HL-60 (cell line): Measurements from ENCODE around the gene YARS1.

Experiments
- DNase-seq, 2 experiments: peaks; one replicate each; pipeline ENCODE4 v3.0.0-alpha.2; 2010 to 2020; ENCODE audit warnings: low read depth in 1 of 2, low spot score in 1 of 2
- H3K27ac ChIP-seq: fragments of 250-450 bp; sonication (Bioruptor Pico); replicated peaks from 2 replicates; pipeline ENCODE4 v1.5.1; 2020; ENCODE audit warnings: mild to moderate bottlenecking, moderate library complexity
- H3K27me3 ChIP-seq: fragments of 250-450 bp; sonication (Bioruptor Pico); 2 replicates; pipeline ENCODE4 v1.5.1; 2021; ENCODE audit warnings: mild to moderate bottlenecking, moderate library complexity; ENCODE audit not compliant: insufficient read depth, poor library complexity, severe bottlenecking
- H3K4me3 ChIP-seq: replicated peaks from 2 replicates; pipeline ENCODE4 v1.5.1; 2011; ENCODE audit warnings: mild to moderate bottlenecking, control low read depth, low read length; ENCODE audit not compliant: insufficient read depth
- GABPA ChIP-seq: IDR thresholded peaks from 2 replicates; pipeline ENCODE4 v1.6.1; 2012; ENCODE audit warnings: low read depth
- POLR2AphosphoS5 ChIP-seq: IDR thresholded peaks from 2 replicates; pipeline ENCODE4 v1.6.1; 2012; ENCODE audit warnings: low read depth
- SPI1 ChIP-seq: IDR thresholded peaks from 2 replicates; pipeline ENCODE4 v1.6.1; 2012; ENCODE audit warnings: low read depth, mild to moderate bottlenecking, borderline replicate concordance
- TF ChIP-seq, protein P1 (sequence below): IDR thresholded peaks from one replicate; pipeline ENCODE4 v1.5.1; 2011; ENCODE audit warnings: low read length, control low read depth, inconsistent platforms; ENCODE audit not compliant: insufficient read depth
- TF ChIP-seq, protein P2 (sequence below): IDR thresholded peaks from 2 replicates; pipeline ENCODE4 v1.6.1; 2012; ENCODE audit warnings: low read depth; ENCODE audit not compliant: insufficient replicate concordance

Gene YARS1

DNA sequence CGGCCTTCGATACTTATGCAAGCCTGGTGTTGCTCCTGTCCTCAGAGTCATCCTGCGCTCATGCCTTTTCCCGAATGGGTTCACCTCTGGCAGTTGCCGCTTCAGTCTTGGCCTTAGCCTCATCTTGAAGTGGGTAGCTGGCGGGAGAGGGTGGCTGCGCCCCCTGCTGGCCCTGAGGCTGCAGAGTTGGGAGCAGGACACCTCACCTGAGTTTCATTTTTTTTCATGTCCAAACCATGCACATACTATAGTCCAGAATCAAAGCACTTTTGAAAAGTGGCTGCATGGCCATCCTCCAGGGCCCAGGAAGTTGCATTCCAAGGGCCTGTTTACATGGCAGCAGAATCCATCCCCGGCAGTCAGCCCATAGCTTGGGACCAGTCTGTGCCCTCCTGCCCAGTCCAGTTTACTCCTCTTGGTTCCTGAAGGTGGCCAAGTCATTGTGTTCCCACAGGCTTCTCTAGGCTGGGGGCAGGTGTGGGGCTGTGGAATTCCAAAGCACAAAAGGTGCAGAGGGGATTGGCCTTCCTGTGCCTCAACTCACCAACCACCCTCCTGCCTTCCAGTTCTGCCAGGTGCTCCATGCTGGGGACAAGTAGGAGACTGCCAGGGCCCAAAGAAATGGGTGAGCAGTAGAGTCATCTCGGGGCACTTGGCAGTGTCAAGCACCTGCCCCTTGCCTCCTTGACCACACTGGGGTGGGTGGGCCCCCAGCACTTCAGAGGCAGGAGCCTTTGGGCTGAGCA, 44.0 kb downstream of the YARS1 start:
- no peak overlapping the region for H3K4me3 ChIP-seq
- H3K27me3 ChIP-seq, result no peaks in the 10 kb centered on the region
- DNase-seq, result peak; percentile 47 to 76
- no peak for TF ChIP-seq SPI1
- TF ChIP-seq, protein P1, sequence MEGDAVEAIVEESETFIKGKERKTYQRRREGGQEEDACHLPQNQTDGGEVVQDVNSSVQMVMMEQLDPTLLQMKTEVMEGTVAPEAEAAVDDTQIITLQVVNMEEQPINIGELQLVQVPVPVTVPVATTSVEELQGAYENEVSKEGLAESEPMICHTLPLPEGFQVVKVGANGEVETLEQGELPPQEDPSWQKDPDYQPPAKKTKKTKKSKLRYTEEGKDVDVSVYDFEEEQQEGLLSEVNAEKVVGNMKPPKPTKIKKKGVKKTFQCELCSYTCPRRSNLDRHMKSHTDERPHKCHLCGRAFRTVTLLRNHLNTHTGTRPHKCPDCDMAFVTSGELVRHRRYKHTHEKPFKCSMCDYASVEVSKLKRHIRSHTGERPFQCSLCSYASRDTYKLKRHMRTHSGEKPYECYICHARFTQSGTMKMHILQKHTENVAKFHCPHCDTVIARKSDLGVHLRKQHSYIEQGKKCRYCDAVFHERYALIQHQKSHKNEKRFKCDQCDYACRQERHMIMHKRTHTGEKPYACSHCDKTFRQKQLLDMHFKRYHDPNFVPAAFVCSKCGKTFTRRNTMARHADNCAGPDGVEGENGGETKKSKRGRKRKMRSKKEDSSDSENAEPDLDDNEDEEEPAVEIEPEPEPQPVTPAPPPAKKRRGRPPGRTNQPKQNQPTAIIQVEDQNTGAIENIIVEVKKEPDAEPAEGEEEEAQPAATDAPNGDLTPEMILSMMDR, result peak; percentile 87
- TF ChIP-seq, protein P2, sequence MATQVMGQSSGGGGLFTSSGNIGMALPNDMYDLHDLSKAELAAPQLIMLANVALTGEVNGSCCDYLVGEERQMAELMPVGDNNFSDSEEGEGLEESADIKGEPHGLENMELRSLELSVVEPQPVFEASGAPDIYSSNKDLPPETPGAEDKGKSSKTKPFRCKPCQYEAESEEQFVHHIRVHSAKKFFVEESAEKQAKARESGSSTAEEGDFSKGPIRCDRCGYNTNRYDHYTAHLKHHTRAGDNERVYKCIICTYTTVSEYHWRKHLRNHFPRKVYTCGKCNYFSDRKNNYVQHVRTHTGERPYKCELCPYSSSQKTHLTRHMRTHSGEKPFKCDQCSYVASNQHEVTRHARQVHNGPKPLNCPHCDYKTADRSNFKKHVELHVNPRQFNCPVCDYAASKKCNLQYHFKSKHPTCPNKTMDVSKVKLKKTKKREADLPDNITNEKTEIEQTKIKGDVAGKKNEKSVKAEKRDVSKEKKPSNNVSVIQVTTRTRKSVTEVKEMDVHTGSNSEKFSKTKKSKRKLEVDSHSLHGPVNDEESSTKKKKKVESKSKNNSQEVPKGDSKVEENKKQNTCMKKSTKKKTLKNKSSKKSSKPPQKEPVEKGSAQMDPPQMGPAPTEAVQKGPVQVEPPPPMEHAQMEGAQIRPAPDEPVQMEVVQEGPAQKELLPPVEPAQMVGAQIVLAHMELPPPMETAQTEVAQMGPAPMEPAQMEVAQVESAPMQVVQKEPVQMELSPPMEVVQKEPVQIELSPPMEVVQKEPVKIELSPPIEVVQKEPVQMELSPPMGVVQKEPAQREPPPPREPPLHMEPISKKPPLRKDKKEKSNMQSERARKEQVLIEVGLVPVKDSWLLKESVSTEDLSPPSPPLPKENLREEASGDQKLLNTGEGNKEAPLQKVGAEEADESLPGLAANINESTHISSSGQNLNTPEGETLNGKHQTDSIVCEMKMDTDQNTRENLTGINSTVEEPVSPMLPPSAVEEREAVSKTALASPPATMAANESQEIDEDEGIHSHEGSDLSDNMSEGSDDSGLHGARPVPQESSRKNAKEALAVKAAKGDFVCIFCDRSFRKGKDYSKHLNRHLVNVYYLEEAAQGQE, result no peak
- H3K27ac ChIP-seq, result no peak overlapping the region

GRCh38 chr1:32772281-32773017, 44.7 kb downstream of the YARS1 start:
- no peak for TF ChIP-seq SPI1
- TF ChIP-seq POLR2AphosphoS5, result no peak
- TF ChIP-seq, protein P1, result no peak
- no peak overlapping the region for H3K27ac ChIP-seq
- no peak overlapping the region for H3K4me3 ChIP-seq
- no peak for DNase-seq
- no peaks in the 10 kb centered on the region for H3K27me3 ChIP-seq

DNA sequence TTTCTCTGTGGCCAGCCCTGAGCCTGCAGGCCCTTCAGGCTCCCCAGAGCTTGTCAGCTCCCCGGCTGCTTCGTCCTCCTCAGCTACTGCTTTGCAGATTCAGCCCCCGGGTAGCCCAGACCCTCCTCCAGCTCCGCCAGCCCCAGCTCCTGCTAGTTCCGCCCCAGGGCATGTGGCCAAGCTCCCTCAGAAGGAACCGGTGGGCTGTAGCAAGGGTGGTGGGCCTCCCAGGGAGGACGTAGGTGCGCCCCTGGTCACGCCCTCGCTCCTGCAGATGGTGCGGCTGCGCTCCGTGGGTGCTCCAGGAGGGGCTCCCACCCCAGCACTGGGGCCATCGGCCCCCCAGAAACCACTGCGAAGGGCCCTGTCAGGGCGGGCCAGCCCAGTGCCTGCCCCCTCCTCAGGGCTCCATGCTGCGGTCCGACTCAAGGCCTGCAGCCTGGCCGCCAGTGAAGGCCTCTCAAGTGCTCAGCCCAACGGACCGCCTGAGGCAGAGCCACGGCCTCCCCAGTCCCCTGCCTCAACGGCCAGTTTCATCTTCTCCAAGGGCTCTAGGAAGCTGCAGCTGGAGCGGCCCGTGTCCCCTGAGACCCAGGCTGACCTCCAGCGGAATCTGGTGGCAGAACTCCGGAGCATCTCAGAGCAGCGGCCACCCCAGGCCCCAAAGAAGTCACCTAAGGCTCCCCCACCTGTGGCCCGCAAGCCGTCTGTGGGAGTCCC, 45.4 kb downstream of the YARS1 start:
- Histone ChIP-seq H3K27ac (no peak overlapping the region), H3K27me3 (no peaks in the 10 kb centered on the region), H3K4me3 (no peak overlapping the region)
- DNase-seq, result no peak
- TF ChIP-seq GABPA, result no peak
- no peak for TF ChIP-seq POLR2AphosphoS5
- TF ChIP-seq SPI1, result no peak
- TF ChIP-seq, protein P1, result no peak
- TF ChIP-seq, protein P2, result no peak
